B cell (primary cell): ENCODE results near the gene PARD3B. TPM values are rescaled to one million over a fixed set of nuclear protein-coding genes. Genes with fewer than 3 reads are reported as not detected.

Experiments
- ATAC-seq: fragments of 200-7000 bp; cut with Tn5 transposase; one replicate; pipeline ENCODE4 v1.10.0; 2021; ENCODE audit warnings: low read depth, mild to moderate bottlenecking, moderate number of reproducible peaks, moderate library complexity
- CTCF ChIA-PET: fragments of 350-600 bp; sonication (Branson Sonifier 250); formaldehyde crosslinking; loops from one replicate; lab custom pipeline; 2021; ENCODE audit warnings: antibody characterized with exemption, inconsistent platforms; lab: Charles Lee
- POLR2A ChIA-PET: fragments of 350-600 bp; sonication (Branson Sonifier 250); formaldehyde crosslinking; loops from one replicate; lab custom pipeline; 2021; ENCODE audit warnings: antibody characterized with exemption; lab: Charles Lee
- DNase-seq: peaks from one replicate; pipeline ENCODE4 v3.0.0; 2013
- H2AFZ ChIP-seq: 2 replicates; pipeline ENCODE4 v1.6.1; 2012; ENCODE audit warnings: mild to moderate bottlenecking, low read depth, low read length; ENCODE audit not compliant: insufficient read depth, poor library complexity, severe bottlenecking
- H3K27ac ChIP-seq, 2 donors: 1 replicate in 1 of 2; 2 replicates in 1 of 2; pipeline ENCODE4 v1.5.1; 2012 to 2013; ENCODE audit warnings: low read length in 2 of 2, mild to moderate bottlenecking in 2 of 2, moderate library complexity in 1 of 2
- H3K27me3 ChIP-seq, 4 experiments: fragments of 200-600 bp in 1 of 4; sonication (generic) in 1 of 4; replicated peaks in 1 of 4; 1 replicate in 2 of 4; 2 replicates in 2 of 4; pipeline versions ENCODE4 v1.6.1 to v1.7.0; 2013 to 2016; ENCODE audit warnings: low read length in 3 of 4, mild to moderate bottlenecking in 2 of 4, mixed read lengths in 1 of 4, moderate library complexity in 1 of 4; ENCODE audit not compliant: insufficient read depth in 4 of 4, control insufficient read depth in 3 of 4; ENCODE audit errors: control extremely low read depth in 1 of 4
- H3K36me3 ChIP-seq, 2 experiments: replicated peaks in 1 of 2; 1 replicate in 1 of 2; 2 replicates in 1 of 2; pipeline versions ENCODE4 v1.6.1 to v1.7.1; 2013; ENCODE audit warnings: low read length in 1 of 2; ENCODE audit not compliant: insufficient read depth in 2 of 2, control insufficient read depth in 1 of 2; ENCODE audit errors: control extremely low read depth in 1 of 2, extremely low read depth in 1 of 2
- H3K4me1 ChIP-seq, 2 donors: fragments of 200-600 bp in 1 of 2; sonication (generic) in 1 of 2; 1 replicate in 1 of 2; 2 replicates in 1 of 2; pipeline versions ENCODE4 v1.5.1 to v1.6.1; 2013 to 2017; ENCODE audit warnings: low read length in 2 of 2; ENCODE audit not compliant: control insufficient read depth in 2 of 2, insufficient read depth in 2 of 2
- H3K4me2 ChIP-seq: replicated peaks from 2 replicates; pipeline ENCODE3; 2012; ENCODE audit warnings: mild to moderate bottlenecking, low read depth, low read length; ENCODE audit not compliant: poor library complexity, severe bottlenecking
- H3K4me3 ChIP-seq, 5 experiments: fragments of 200-600 bp in 1 of 5; sonication (generic) in 1 of 5; 1 replicate in 3 of 5; 2 replicates in 2 of 5; pipeline versions ENCODE4 v1.5.1 to v1.7.0; 2011 to 2016; ENCODE audit warnings: low read length in 4 of 5, mild to moderate bottlenecking in 4 of 5, low read depth in 2 of 5, control low read depth in 1 of 5, moderate library complexity in 1 of 5; ENCODE audit not compliant: insufficient read depth in 1 of 5; ENCODE audit errors: control extremely low read depth in 1 of 5, extremely low read depth in 1 of 5
- H3K79me2 ChIP-seq: fragments of 200-600 bp; sonication (generic); one replicate; pipeline ENCODE4 v1.6.0; 2016; ENCODE audit warnings: low read length; ENCODE audit not compliant: control insufficient read depth, insufficient read depth
- H3K9ac ChIP-seq: fragments of 200-600 bp; sonication (generic); 2 replicates; pipeline ENCODE4 v1.6.1; 2017; ENCODE audit warnings: mild to moderate bottlenecking, low read length, moderate library complexity
- H3K9me3 ChIP-seq, 3 donors: one replicate each; pipeline versions ENCODE4 v1.6.1 to v1.7.1; 2013; ENCODE audit warnings: low read length in 2 of 3; ENCODE audit not compliant: control insufficient read depth in 2 of 3, insufficient read depth in 1 of 3; ENCODE audit errors: control extremely low read depth in 1 of 3
- H4K20me1 ChIP-seq: 2 replicates; pipeline ENCODE4 v1.6.0; 2012; ENCODE audit warnings: mild to moderate bottlenecking, low read length; ENCODE audit not compliant: insufficient read depth, control insufficient read depth, poor library complexity, severe bottlenecking
- H3K27ac Mint-ChIP-seq: one replicate; pipeline ENCODE4 v1.8.0; 2021; ENCODE audit warnings: mixed read lengths
- H3K27me3 Mint-ChIP-seq: one replicate; pipeline ENCODE4 v1.8.0; 2021; ENCODE audit warnings: mixed read lengths
- H3K4me1 Mint-ChIP-seq: one replicate; pipeline ENCODE4 v1.8.0; 2021; ENCODE audit warnings: mixed read lengths
- H3K4me3 Mint-ChIP-seq: one replicate; pipeline ENCODE4 v1.8.0; 2021; ENCODE audit warnings: mixed read lengths
- H3K9me3 Mint-ChIP-seq: one replicate; pipeline ENCODE4 v1.8.0; 2022; ENCODE audit warnings: mixed read lengths; ENCODE audit not compliant: insufficient read depth
- EZH2 ChIP-seq: IDR thresholded peaks from 2 replicates; pipeline ENCODE4 v1.6.1; 2012; ENCODE audit warnings: borderline replicate concordance, low read depth, mild to moderate bottlenecking, moderate library complexity, low read length; ENCODE audit not compliant: insufficient read depth, poor library complexity, severe bottlenecking
- WGBS: methylation state at CpG from one replicate; pipeline ENCODE4 v1.1.5; 2013; ENCODE audit warnings: missing lambda C conversion rate; ENCODE audit not compliant: insufficient coverage; 5-methylcytosine and 5-hydroxymethylcytosine counted together
- intact Hi-C: fragments of 100-400 bp; cut with micrococcal nuclease; formaldehyde crosslinking; loops from one replicate; pipeline ENCODE4 v1.10.0; 2022
- polyA plus RNA-seq: library from polyadenylated mRNA; depleted of rRNA; stranded (reverse); fragments of >200 nt; gene quantifications from 2 replicates; pipeline ENCODE4 v1.2.3, GENCODE V29; 2012
- total RNA-seq, 2 donors: library from RNA; stranded (reverse); fragments of 120-200 nt in 1 of 2; gene quantifications; 1 replicate in 1 of 2; 2 replicates in 1 of 2; pipeline versions ENCODE4 v1.2.3 to v1.2.4, GENCODE V29; 2013 to 2022
- TF ChIP-seq, protein P1 (sequence below): fragments of 200-600 bp; IDR thresholded peaks from one replicate; pipeline ENCODE4 v1.8.0; 2022; ENCODE audit warnings: antibody characterized with exemption, mild to moderate bottlenecking

The PARD3B gene
- total and polyA plus RNA-seq, 2 donors (not counting 1 experiment from before 2014, with no cell fraction given), result not detected

DNA sequence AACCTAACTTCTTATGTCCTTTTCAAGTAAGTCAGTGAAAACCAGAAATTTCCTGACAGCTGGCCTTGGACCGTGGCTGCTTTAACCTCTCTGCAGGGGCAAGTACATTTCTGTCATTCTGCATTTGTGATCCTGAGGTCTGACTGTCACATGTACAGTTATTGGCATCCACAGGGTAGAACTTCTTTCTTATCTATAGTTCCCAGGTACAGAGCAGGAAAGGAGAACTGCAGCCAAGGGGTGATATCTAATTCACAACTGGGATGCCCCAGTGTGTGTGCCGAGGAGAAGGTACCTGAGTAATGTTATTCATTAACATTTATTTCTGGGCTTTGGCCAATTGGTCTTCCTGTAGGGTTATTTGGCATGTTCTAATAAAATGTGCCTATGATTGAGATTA, 468.9 kb downstream of the PARD3B start:
- POLR2A ChIA-PET, result no interaction called here

DNA sequence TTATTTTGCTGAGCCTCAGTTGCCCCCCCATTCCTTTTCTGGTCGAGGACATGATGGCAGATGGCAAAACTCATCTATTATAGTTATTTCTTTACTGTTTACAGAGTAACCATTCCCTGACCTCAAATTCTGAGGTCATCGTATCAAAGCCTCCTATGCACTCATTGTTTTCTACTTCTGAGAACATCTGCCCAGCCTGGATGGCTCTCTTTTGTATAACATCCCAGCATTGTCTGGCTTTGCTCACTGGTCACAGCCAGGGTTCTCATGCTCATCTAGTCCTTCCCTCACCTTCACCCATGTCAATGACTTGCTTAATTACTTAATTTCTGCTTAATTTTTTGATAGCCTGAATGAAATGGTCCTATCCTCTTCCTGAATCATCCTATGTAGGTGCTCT, 472.1 kb downstream of the PARD3B start:
- DNase-seq, result no peak
- Histone ChIP-seq H3K9me3 (no peaks in the 10 kb centered on the region), H3K27me3 (no peaks in the 10 kb centered on the region), H3K4me3 (no peak overlapping the region), H3K79me2 (no peaks in the 10 kb centered on the region), H3K4me2 (no peak overlapping the region), H3K36me3 (no peaks in the 10 kb centered on the region), H3K4me1 (no peaks in the 10 kb centered on the region), H2AFZ (no peak overlapping the region), H3K9ac (no peak overlapping the region), H3K27ac (no peak overlapping the region), H4K20me1 (no peaks in the 10 kb centered on the region)
- no peaks in the 10 kb centered on the region for H3K27me3 Mint-ChIP-seq
- ChIA-PET CTCF (no interaction called here), POLR2A (no interaction called here)
- no peaks in the 10 kb centered on the region for H3K9me3 Mint-ChIP-seq
- 91% methylated on average over 1 of the region's 2 CpGs for WGBS
- intact Hi-C loops, result no loop called here
- no peak overlapping the region for H3K27ac Mint-ChIP-seq
- no peaks in the 10 kb centered on the region for H3K4me1 Mint-ChIP-seq
- no peak overlapping the region for H3K4me3 Mint-ChIP-seq
- no peak for TF ChIP-seq EZH2
- TF ChIP-seq, protein P1, sequence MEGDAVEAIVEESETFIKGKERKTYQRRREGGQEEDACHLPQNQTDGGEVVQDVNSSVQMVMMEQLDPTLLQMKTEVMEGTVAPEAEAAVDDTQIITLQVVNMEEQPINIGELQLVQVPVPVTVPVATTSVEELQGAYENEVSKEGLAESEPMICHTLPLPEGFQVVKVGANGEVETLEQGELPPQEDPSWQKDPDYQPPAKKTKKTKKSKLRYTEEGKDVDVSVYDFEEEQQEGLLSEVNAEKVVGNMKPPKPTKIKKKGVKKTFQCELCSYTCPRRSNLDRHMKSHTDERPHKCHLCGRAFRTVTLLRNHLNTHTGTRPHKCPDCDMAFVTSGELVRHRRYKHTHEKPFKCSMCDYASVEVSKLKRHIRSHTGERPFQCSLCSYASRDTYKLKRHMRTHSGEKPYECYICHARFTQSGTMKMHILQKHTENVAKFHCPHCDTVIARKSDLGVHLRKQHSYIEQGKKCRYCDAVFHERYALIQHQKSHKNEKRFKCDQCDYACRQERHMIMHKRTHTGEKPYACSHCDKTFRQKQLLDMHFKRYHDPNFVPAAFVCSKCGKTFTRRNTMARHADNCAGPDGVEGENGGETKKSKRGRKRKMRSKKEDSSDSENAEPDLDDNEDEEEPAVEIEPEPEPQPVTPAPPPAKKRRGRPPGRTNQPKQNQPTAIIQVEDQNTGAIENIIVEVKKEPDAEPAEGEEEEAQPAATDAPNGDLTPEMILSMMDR, result no peak
- ATAC-seq, result no peak

More for the DNA sequence above, 468.9 kb downstream of the PARD3B start:
- CTCF ChIA-PET, result no interaction called here
- no peak overlapping the region for H3K27ac Mint-ChIP-seq
- ATAC-seq (no peak), DNase-seq (no peak)
- H3K9me3 Mint-ChIP-seq, result no peaks in the 10 kb centered on the region
- H3K27ac ChIP-seq, result no peak overlapping the region
- no peak for TF ChIP-seq EZH2
- TF ChIP-seq, protein P1, result no peak
- H3K9me3 ChIP-seq, result no peaks in the 10 kb centered on the region
- H3K4me1 ChIP-seq, result no peaks in the 10 kb centered on the region
- H3K4me1 Mint-ChIP-seq, result no peaks in the 10 kb centered on the region
- no peak overlapping the region for H3K4me3 ChIP-seq
- H3K27me3 Mint-ChIP-seq, result no peaks in the 10 kb centered on the region
- no peaks in the 10 kb centered on the region for H3K27me3 ChIP-seq
- intact Hi-C loops, result no loop called here
- H2AFZ ChIP-seq, result no peak overlapping the region
- 53% methylated on average over 2 of the region's 2 CpGs for WGBS
- no peaks in the 10 kb centered on the region for H4K20me1 ChIP-seq
- H3K9ac ChIP-seq, result no peak overlapping the region
- H3K36me3 ChIP-seq, result no peaks in the 10 kb centered on the region
- H3K4me2 ChIP-seq, result no peak overlapping the region
- no peak overlapping the region for H3K4me3 Mint-ChIP-seq
- no peaks in the 10 kb centered on the region for H3K79me2 ChIP-seq
